Epithelial cell of proximal tubule (primary cell): ENCODE results near the gene RBM15B. TPM values are rescaled to one million over a fixed set of nuclear protein-coding genes. Genes with fewer than 3 reads are reported as not detected.
"Not testable (repeated sequence)": the region's sequence is repeated elsewhere in the genome, so short reads cannot be mapped to it uniquely, and the experiment has no call there.

Experiments
- DNase-seq: peaks from one replicate; pipeline ENCODE4 v3.0.0-alpha.2; 2011; ENCODE audit warnings: low read depth
- H3K4me3 ChIP-seq: 2 replicates; pipeline ENCODE4 v1.5.1; 2011; ENCODE audit warnings: low read depth, mild to moderate bottlenecking, low read length
- total RNA-seq: library from RNA; depleted of rRNA; stranded (reverse); fragments of >200 nt; gene quantifications from 2 replicates; pipeline ENCODE4 v1.2.3, GENCODE V29; 2015
- TF ChIP-seq, protein P1 (sequence below): conservative IDR thresholded peaks from 2 replicates; pipeline ENCODE4 v1.5.1; 2012; ENCODE audit warnings: low read depth, mild to moderate bottlenecking, low read length

The RBM15B gene
- total RNA-seq, 1 donor from 2014 or later, result 25.6 TPM

DNA sequence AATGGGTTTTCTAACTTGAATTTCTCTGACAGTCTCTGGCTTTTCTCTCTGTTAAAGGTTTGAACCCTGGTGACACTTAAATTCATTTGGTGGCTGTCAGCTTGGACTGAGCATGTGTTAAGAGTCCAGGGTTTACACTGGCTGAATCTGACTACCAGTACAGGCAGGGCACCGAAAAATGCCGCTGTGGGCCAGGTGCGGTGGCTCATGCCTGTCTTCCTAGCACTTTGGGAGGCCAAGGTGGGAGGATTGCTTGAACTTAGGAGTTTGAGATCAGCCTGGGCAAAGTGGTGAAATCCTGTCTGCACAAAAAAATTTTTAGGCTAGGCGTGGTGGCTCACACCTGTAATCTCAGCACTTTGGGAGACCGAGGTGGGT, 4.2 kb upstream of the RBM15B start:
- peak overlapping the region; percentile 97 for H3K4me3 ChIP-seq
- TF ChIP-seq, protein P1, sequence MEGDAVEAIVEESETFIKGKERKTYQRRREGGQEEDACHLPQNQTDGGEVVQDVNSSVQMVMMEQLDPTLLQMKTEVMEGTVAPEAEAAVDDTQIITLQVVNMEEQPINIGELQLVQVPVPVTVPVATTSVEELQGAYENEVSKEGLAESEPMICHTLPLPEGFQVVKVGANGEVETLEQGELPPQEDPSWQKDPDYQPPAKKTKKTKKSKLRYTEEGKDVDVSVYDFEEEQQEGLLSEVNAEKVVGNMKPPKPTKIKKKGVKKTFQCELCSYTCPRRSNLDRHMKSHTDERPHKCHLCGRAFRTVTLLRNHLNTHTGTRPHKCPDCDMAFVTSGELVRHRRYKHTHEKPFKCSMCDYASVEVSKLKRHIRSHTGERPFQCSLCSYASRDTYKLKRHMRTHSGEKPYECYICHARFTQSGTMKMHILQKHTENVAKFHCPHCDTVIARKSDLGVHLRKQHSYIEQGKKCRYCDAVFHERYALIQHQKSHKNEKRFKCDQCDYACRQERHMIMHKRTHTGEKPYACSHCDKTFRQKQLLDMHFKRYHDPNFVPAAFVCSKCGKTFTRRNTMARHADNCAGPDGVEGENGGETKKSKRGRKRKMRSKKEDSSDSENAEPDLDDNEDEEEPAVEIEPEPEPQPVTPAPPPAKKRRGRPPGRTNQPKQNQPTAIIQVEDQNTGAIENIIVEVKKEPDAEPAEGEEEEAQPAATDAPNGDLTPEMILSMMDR, result no peak
- no peak for DNase-seq

DNA sequence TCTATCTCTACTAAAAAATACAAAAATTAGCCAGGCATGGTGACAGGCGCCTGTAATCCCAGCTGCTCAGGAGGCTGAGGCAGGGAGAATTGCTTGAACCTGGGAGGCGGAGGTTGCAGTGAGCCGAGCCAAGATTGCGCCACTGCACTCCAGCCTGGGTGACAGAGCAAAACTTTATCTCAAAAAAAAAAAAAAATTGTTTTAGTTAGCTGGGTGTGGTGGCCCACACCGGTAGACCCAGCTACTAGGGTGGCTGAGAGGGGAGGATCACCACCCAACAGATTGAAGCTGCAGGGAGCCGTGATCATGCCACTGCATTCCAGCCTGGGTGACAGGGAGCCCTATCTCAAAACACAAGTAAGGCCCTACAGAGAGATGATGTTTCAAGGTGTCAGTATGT, 3.8 kb upstream of the RBM15B start:
- not testable (repeated sequence) for H3K4me3 ChIP-seq, DNase-seq

DNA sequence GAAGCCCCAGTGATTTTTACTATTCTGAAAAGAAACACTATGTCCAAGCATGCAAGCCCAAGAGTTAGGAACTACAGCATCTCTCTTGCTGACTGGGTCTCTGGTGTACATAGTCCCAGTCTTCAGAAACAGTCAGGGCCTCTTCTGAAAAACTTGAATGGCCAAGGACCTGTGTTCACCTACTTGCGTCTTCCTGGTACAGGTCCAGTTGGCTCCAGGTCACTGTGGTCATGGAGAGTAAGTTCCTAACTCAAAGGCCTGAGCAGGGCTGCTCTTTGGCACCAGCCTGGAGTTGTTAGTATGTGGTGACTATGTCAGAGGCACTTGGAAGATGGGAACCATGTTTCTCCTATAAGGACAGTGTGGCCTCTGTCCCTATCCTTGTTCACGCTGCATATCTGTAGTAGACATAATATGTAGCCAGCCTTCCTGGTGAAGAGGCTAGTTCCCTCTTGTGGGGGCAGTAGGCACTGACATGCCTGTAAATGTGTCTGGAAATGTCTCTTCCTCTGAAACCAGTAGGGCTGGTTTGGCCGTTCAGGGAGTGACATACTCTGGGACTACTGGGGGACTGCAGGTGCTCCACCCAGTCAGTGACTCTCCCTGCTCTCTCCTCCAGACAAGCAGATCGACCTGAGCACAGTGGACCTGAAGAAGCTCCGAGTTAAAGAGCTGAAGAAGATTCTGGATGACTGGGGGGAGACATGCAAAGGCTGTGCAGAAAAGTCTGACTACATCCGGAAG, 2.6 kb upstream of the RBM15B start:
- no peak overlapping the region for H3K4me3 ChIP-seq
- no peak for DNase-seq

DNA sequence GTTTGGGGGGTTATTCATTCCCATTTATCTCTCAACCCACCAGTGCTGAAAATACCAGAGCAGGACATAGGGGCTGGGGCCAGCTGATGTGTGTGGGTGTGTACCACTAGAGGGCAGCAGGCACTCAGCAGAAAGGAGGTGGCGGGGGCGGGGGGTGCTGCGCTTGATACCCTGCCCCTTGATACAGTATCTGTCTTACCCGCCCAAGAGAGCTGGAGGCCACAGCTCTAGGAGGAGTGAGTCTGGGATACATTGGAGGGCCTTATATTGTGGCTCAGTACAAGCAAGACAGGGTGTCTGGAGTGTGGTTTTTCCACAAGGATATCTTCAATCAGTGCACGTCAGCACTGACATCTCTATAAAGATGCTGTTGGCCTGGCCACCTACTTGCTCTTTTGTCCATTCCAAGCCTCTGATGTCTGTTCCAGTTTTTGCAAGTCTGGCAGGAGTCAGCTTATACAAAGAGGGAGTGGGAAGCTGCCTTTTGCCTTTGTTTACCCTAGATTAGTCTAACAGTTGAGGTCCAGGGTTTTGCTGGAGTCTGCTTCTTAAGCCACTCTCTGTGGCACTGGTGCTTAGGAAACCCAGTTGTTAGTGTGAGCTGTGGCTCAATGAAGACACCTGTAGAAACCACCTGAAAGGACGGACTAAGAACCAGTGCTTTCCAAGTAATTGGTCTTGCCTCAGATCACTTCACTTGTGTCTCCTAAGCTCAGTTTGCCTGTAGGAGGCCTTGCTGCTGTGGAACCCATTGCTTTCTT, 1.5 kb upstream of the RBM15B start:
- H3K4me3 ChIP-seq, result no peak overlapping the region
- TF ChIP-seq, protein P1, result peak; percentile 85
- DNase-seq, result no peak

More for the DNA sequence above, 2.6 kb upstream of the RBM15B start:
- TF ChIP-seq, protein P1, result peak; percentile 40

DNA sequence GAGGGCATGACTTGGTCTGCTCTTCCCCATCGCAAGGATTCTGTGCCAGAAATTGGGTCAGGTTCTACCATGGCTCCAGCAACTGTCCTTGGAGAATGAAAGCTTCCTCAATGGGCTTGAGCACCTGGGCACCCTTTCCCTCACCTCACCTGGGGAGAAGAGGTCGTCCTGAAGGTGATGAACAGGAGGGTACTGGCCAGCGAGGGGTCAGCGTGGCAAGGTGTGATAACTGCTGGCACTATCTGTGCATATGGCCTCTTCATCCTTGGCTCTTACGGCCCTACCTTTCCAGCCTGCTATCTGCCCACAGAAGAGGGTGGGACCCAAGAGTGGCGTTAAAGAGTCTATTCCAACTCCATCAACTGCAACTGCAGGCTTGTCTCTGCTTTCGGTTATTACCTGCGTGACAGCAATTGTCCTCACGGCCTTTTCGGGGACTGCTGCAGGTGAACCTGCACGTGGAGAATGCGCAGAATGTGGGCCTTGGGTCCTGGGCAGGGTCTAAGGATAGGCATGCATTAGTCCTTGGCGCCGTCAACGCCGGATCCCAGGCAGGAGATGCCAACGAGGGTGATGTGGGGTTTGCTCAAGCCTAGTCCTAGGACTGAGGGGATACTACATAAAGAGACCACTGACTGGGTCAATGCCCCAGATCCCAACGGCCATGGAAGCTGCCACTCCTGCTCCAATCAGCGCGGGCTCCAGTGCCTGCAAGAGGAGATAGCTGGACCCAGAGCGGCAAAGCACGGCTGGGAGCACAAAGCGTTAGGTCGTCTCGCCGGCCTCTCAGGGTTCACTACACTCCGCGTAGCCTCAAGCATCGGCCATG, 625 bp upstream of the RBM15B start:
- no peak for DNase-seq
- TF ChIP-seq, protein P1, result no peak
- H3K4me3 ChIP-seq, result peak overlapping the region; percentile 45

DNA sequence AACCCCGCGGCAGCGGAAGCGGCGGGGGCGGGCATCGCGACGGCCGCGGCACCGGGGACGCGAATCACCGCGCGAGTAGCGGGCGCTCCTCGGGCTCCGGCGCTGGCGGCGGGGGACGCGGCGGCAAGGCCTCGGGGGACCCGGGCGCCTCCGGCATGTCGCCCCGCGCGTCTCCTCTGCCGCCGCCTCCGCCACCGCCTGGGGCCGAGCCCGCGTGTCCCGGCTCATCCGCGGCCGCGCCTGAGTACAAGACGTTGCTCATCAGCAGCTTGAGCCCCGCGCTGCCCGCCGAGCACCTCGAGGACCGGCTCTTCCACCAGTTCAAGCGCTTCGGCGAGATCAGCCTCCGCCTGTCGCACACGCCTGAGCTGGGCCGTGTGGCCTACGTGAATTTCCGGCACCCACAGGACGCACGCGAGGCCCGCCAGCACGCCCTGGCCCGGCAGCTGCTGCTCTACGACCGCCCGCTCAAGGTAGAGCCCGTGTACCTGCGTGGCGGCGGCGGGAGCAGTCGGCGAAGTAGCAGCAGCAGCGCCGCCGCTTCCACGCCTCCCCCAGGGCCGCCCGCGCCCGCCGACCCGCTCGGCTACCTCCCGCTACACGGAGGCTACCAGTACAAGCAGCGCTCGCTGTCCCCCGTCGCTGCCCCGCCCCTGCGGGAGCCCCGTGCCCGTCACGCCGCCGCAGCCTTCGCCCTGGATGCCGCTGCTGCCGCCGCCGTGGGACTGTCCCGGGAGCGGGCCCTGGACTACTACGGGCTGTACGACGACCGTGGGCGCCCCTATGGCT, 675 bp downstream of the RBM15B start:
- peak overlapping the region; percentile 72 for H3K4me3 ChIP-seq
- TF ChIP-seq, protein P1, result no peak
- DNase-seq, result no peak
